OCI-LY3 (cell line): Measurements from ENCODE around the gene ROBO3.

Experiments used
- CTCF ChIP-seq: fragments of 200-600, 300-600 bp; sonication (generic); IDR thresholded peaks from 2 replicates; pipeline ENCODE4 v1.5.1; 2014; ENCODE audit warnings: antibody characterized with exemption, low read length, low read depth
- EZH2phosphoT487 ChIP-seq: fragments of 200-600 bp; shearing (Covaris generic); IDR thresholded peaks from 2 replicates; pipeline ENCODE4 v1.6.1; 2018; ENCODE audit warnings: antibody characterized with exemption, mixed run types, low read depth

- no peak for TF ChIP-seq CTCF
- no peak for TF ChIP-seq EZH2phosphoT487
These were observed 3.4 kb downstream of the ROBO3 start for GRCh38 chr11:124868331-124869274.
